H1 (cell line): ENCODE results near the gene OR4K15. TPM values are rescaled to one million over a fixed set of nuclear protein-coding genes. Genes with fewer than 3 reads are reported as not detected.

Experiments
- CTCF ChIA-PET: fragments of 300-600 bp; sonication (Branson Sonifier 250); formaldehyde crosslinking; loops from one replicate; lab custom pipeline; 2021; ENCODE audit not compliant: partially characterized antibody; lab: Charles Lee
- POLR2A ChIA-PET: fragments of 300-600 bp; sonication (Branson Sonifier 250); formaldehyde crosslinking; loops from one replicate; lab custom pipeline; 2021; ENCODE audit warnings: inconsistent platforms; ENCODE audit not compliant: partially characterized antibody; lab: Charles Lee
- DNase-seq, 2 experiments: peaks; one replicate each; pipeline versions ENCODE4 v3.0.0 to v3.0.0-alpha.2; 2010 to 2022; ENCODE audit warnings: low spot score in 2 of 2, low read depth in 1 of 2, mixed read lengths in 1 of 2
- FAIRE-seq: peaks from 2 replicates; lab custom pipeline; 2011; peaks lifted over from hg19 to GRCh38; lab: Jason Lieb, UNC
- H2AFZ ChIP-seq: 2 replicates; pipeline ENCODE4 v1.8.1; 2012; ENCODE audit warnings: low read length, inconsistent platforms
- H2AK5ac ChIP-seq: 2 replicates; pipeline ENCODE4 v1.6.1; 2013; ENCODE audit warnings: low read depth, low read length
- H2BK120ac ChIP-seq: replicated peaks from 2 replicates; pipeline ENCODE3; 2013; ENCODE audit warnings: low read depth, low read length, inconsistent platforms
- H2BK12ac ChIP-seq: 2 replicates; pipeline ENCODE4 v1.6.1; 2013; ENCODE audit warnings: low read depth, low read length
- H2BK15ac ChIP-seq: 2 replicates; pipeline ENCODE4 v1.6.1; 2013; ENCODE audit warnings: low read length
- H2BK20ac ChIP-seq: 2 replicates; pipeline ENCODE4 v1.6.1; 2013; ENCODE audit warnings: low read length
- H2BK5ac ChIP-seq: 2 replicates; pipeline ENCODE4 v1.6.1; 2013; ENCODE audit warnings: low read depth, low read length
- H3K14ac ChIP-seq: 2 replicates; pipeline ENCODE4 v1.6.1; 2013; ENCODE audit warnings: inconsistent platforms; ENCODE audit not compliant: insufficient read length
- H3K18ac ChIP-seq: 2 replicates; pipeline ENCODE4 v1.6.1; 2013; ENCODE audit warnings: low read length; ENCODE audit errors: extremely low read depth
- H3K23ac ChIP-seq: 2 replicates; pipeline ENCODE4 v1.6.1; 2013; ENCODE audit warnings: inconsistent platforms; ENCODE audit not compliant: insufficient read length
- H3K23me2 ChIP-seq: 2 replicates; pipeline ENCODE4 v1.6.1; 2013; ENCODE audit warnings: low read depth, low read length
- H3K27ac ChIP-seq: 2 replicates; pipeline ENCODE4 v1.6.1; 2011; ENCODE audit warnings: low read depth, low read length, inconsistent platforms
- H3K27me3 ChIP-seq, 4 experiments: replicated peaks in 1 of 4; 1 replicate in 1 of 4; 2 replicates in 3 of 4; pipeline versions ENCODE4 v1.6.1 to v1.8.1; 2011 to 2013; ENCODE audit warnings: low read length in 3 of 4, mild to moderate bottlenecking in 3 of 4, inconsistent platforms in 2 of 4, mixed read lengths in 2 of 4, moderate library complexity in 1 of 4; ENCODE audit not compliant: control insufficient read depth in 3 of 4, insufficient read depth in 3 of 4; ENCODE audit errors: extremely low read depth in 1 of 4
- H3K36me3 ChIP-seq, 4 experiments: 2 replicates each; pipeline versions ENCODE4 v1.6.1 to v1.8.1; 2011 to 2013; ENCODE audit warnings: mild to moderate bottlenecking in 4 of 4, low read length in 3 of 4, moderate library complexity in 2 of 4, control low read depth in 1 of 4, inconsistent platforms in 1 of 4; ENCODE audit not compliant: insufficient read depth in 4 of 4, control insufficient read depth in 2 of 4
- H3K4ac ChIP-seq: replicated peaks from 2 replicates; pipeline ENCODE3; 2013; ENCODE audit warnings: low read length, low read depth, mixed read lengths, inconsistent platforms; ENCODE audit not compliant: insufficient read length
- H3K4me1 ChIP-seq, 4 experiments: replicated peaks in 1 of 4; 1 replicate in 1 of 4; 2 replicates in 3 of 4; pipeline versions ENCODE4 v1.6.1 to v1.8.1; 2011 to 2013; ENCODE audit warnings: low read length in 3 of 4, inconsistent platforms in 2 of 4, mixed read lengths in 1 of 4; ENCODE audit not compliant: insufficient read depth in 4 of 4, control insufficient read depth in 3 of 4
- H3K4me2 ChIP-seq, 2 experiments: 2 replicates each; pipeline versions ENCODE4 v1.6.1 to v1.8.1; 2011 to 2013; ENCODE audit warnings: low read depth in 2 of 2, low read length in 2 of 2, control low read depth in 1 of 2, inconsistent platforms in 1 of 2, mild to moderate bottlenecking in 1 of 2; ENCODE audit not compliant: insufficient read depth in 1 of 2
- H3K4me3 ChIP-seq, 4 experiments: fragments of 200-600, 300-600 bp in 1 of 4; sonication (generic), shearing (Covaris generic), sonication (Bioruptor Twin) in 1 of 4; 2 replicates each; pipeline versions ENCODE4 v1.5.1 to v1.8.1; 2011 to 2016; ENCODE audit warnings: low read length in 4 of 4, low read depth in 3 of 4, control low read depth in 2 of 4, inconsistent platforms in 2 of 4, mild to moderate bottlenecking in 2 of 4, mixed read lengths in 1 of 4, moderate library complexity in 1 of 4; ENCODE audit not compliant: insufficient read depth in 2 of 4; ENCODE audit errors: extremely low read depth in 1 of 4
- H3K56ac ChIP-seq: replicated peaks from 2 replicates; pipeline ENCODE3; 2013; ENCODE audit warnings: low read depth, mild to moderate bottlenecking, mixed read lengths, low read length, inconsistent platforms; ENCODE audit not compliant: insufficient read length
- H3K79me1 ChIP-seq: 2 replicates; pipeline ENCODE4 v1.6.1; 2013; ENCODE audit warnings: low read depth, low read length, control low read depth
- H3K79me2 ChIP-seq, 2 experiments: 2 replicates each; pipeline versions ENCODE4 v1.6.1 to v1.8.1; 2012 to 2013; ENCODE audit warnings: low read length in 2 of 2, mild to moderate bottlenecking in 2 of 2, inconsistent platforms in 1 of 2; ENCODE audit not compliant: insufficient read depth in 2 of 2, control insufficient read depth in 1 of 2
- H3K9ac ChIP-seq, 4 experiments: replicated peaks in 1 of 4; 1 replicate in 1 of 4; 2 replicates in 3 of 4; pipeline versions ENCODE4 v1.6.1 to v1.8.1; 2011 to 2013; ENCODE audit warnings: low read depth in 3 of 4, low read length in 3 of 4, control low read depth in 2 of 4, mild to moderate bottlenecking in 2 of 4, moderate library complexity in 2 of 4, inconsistent platforms in 1 of 4; ENCODE audit errors: extremely low read depth in 1 of 4
- H3K9me3 ChIP-seq, 2 experiments: 2 replicates each; pipeline versions ENCODE4 v1.6.1 to v1.8.1; 2012 to 2013; ENCODE audit warnings: mild to moderate bottlenecking in 2 of 2, moderate library complexity in 2 of 2, control low read depth in 1 of 2, inconsistent platforms in 1 of 2, low read depth in 1 of 2, low read length in 1 of 2, mixed read lengths in 1 of 2; ENCODE audit not compliant: insufficient read depth in 2 of 2
- H4K20me1 ChIP-seq, 2 experiments: replicated peaks in 1 of 2; 2 replicates each; pipeline versions ENCODE3 to v1.8.1; 2011 to 2013; ENCODE audit warnings: inconsistent platforms in 2 of 2, low read length in 2 of 2, mild to moderate bottlenecking in 1 of 2; ENCODE audit not compliant: insufficient read depth in 2 of 2, control insufficient read depth in 1 of 2
- H4K5ac ChIP-seq: 2 replicates; pipeline ENCODE4 v1.6.1; 2013; ENCODE audit warnings: low read length, low read depth, mixed read lengths, inconsistent platforms; ENCODE audit not compliant: insufficient read length
- H4K8ac ChIP-seq: 2 replicates; pipeline ENCODE4 v1.8.0; 2013; ENCODE audit warnings: mild to moderate bottlenecking, moderate library complexity, low read length, inconsistent platforms; ENCODE audit not compliant: insufficient read depth; ENCODE audit errors: extremely low read depth
- H4K91ac ChIP-seq: replicated peaks from 2 replicates; pipeline ENCODE3; 2013; ENCODE audit warnings: low read length, mixed read lengths, inconsistent platforms; ENCODE audit not compliant: insufficient read length
- BCL11A ChIP-seq, 2 experiments: IDR thresholded peaks; one replicate each; pipeline ENCODE4 v1.6.1; 2011; ENCODE audit warnings: low read depth in 2 of 2, low read length in 2 of 2, mild to moderate bottlenecking in 2 of 2
- CEBPB ChIP-seq: IDR thresholded peaks from 2 replicates; pipeline ENCODE4 v1.6.1; 2012; ENCODE audit warnings: low read depth, low read length
- CTBP2 ChIP-seq: IDR thresholded peaks from 2 replicates; pipeline ENCODE4 v1.7.0; 2011; ENCODE audit warnings: borderline replicate concordance, mild to moderate bottlenecking, moderate library complexity, mixed read lengths, low read length; ENCODE audit not compliant: insufficient read depth, insufficient read length
- EGR1 ChIP-seq: IDR thresholded peaks from 2 replicates; pipeline ENCODE4 v1.6.1; 2011; ENCODE audit warnings: low read depth, low read length, borderline replicate concordance
- HDAC2 ChIP-seq, 2 experiments: fragments of 300-600 bp in 1 of 2; sonication (generic) in 1 of 2; IDR thresholded peaks; 2 replicates each; pipeline ENCODE4 v1.6.1; 2011 to 2012; ENCODE audit warnings: low read depth in 2 of 2, low read length in 2 of 2, mild to moderate bottlenecking in 2 of 2, moderate library complexity in 2 of 2, borderline replicate concordance in 1 of 2, inconsistent platforms in 1 of 2
- KDM4A ChIP-seq: IDR thresholded peaks from one replicate; pipeline ENCODE4 v1.7.1; 2012; ENCODE audit warnings: low read depth, mild to moderate bottlenecking, moderate library complexity, low read length, inconsistent platforms; ENCODE audit not compliant: severe bottlenecking
- RFX5 ChIP-seq: IDR thresholded peaks from 2 replicates; pipeline ENCODE4 v1.6.1; 2011; ENCODE audit warnings: low read depth, low read length, improper control_type of control experiment, borderline replicate concordance
- RXRA ChIP-seq: IDR thresholded peaks from 2 replicates; pipeline ENCODE4 v1.6.1; 2011; ENCODE audit warnings: low read depth, mild to moderate bottlenecking, low read length, moderate library complexity; ENCODE audit not compliant: insufficient read depth
- SIX5 ChIP-seq: IDR thresholded peaks from 2 replicates; pipeline ENCODE4 v1.6.1; 2011; ENCODE audit warnings: mild to moderate bottlenecking, low read depth, low read length
- SRF ChIP-seq: IDR thresholded peaks from 2 replicates; pipeline ENCODE4 v1.6.1; 2011; ENCODE audit warnings: mild to moderate bottlenecking, low read depth, low read length, moderate library complexity
- SUZ12 ChIP-seq: fragments of 200-600 bp; sonication (generic); IDR thresholded peaks from 2 replicates; pipeline ENCODE4 v1.6.1; 2012; ENCODE audit warnings: mild to moderate bottlenecking, inconsistent platforms, low read length, moderate library complexity, mixed read lengths
- ZNF274 ChIP-seq: IDR thresholded peaks from 2 replicates; pipeline ENCODE4 v1.7.0; 2012; ENCODE audit warnings: low read length, borderline replicate concordance; ENCODE audit errors: extremely low read depth
- WGBS, 2 experiments: shearing (Covaris generic) in 1 of 2; methylation state at CpG; one replicate each; pipeline versions ENCODE4 v1.1.6 to v1.1.7; 2013 to 2015; ENCODE audit warnings: low lambda C conversion rate in 2 of 2, mixed read lengths in 2 of 2, inconsistent platforms in 1 of 2, low coverage in 1 of 2, missing lambda C conversion rate in 1 of 2; ENCODE audit not compliant: insufficient replicate concordance in 2 of 2, insufficient coverage in 1 of 2, insufficient read length in 1 of 2; ENCODE audit errors: extremely low coverage in 1 of 2, missing lambda C conversion rate in 1 of 2; 5-methylcytosine and 5-hydroxymethylcytosine counted together
- polyA plus RNA-seq, 7 experiments: library from polyadenylated mRNA; depleted of rRNA in 3 of 7; stranded (reverse) in 5 of 7; unstranded in 2 of 7; fragments of >200 nt in 5 of 7; fragments of 200-250 nt in 2 of 7; gene quantifications; 1 replicate in 5 of 7; 2 replicates in 1 of 7; 4 replicates in 1 of 7; pipeline versions ENCODE4 v1.2.1 to v1.2.3, GENCODE V29; 2011 to 2013; ENCODE audit warnings: missing spikeins in 2 of 7, mixed read lengths in 2 of 7
- total RNA-seq: library from RNA; stranded (reverse); fragmentation: NEBNext Ultra II Directional; extraction: Animal tissue kit (Norgen Biotek cat#: 25700); gene quantifications from 2 replicates; pipeline ENCODE4 v1.2.1, GENCODE V29; 2021

Gene OR4K15
- total and polyA plus RNA-seq, 2 of the 8 experiments (the other 6 are each of a cell fraction or from before 2014, with no cell fraction given) = not detected

GRCh38 chr14:20019257-20019865 is 44.0 kb downstream of the OR4K15 start, which contains the start of gene OR4K14:
Gene OR4K14, minus strand, starts transcription at chr14:20019307. Its CDS starts 4,114 bp downstream, at chr14:20015193.
- no peaks in the 10 kb centered on the region for H3K79me1 ChIP-seq
- H2BK12ac ChIP-seq = no peak within 1 kb of the TSS
- H3K9ac ChIP-seq = no peak within 1 kb of the TSS
- no peak within 1 kb of the TSS for H3K4me3 ChIP-seq
- H3K79me2 ChIP-seq = no peaks in the 10 kb centered on the region
- POLR2A ChIA-PET = no interaction called here
- H4K91ac ChIP-seq = no peak within 1 kb of the TSS
- no peak within 1 kb of the TSS for H4K5ac ChIP-seq
- H3K56ac ChIP-seq = no peak within 1 kb of the TSS
- no peaks in the 10 kb centered on the region for H3K23me2 ChIP-seq
- no peak within 1 kb of the TSS for H2AK5ac ChIP-seq
- no peaks in the 10 kb centered on the region for H3K4me1 ChIP-seq
- H4K8ac ChIP-seq = no peak within 1 kb of the TSS
- peaks cover 50 to 62% of the 10 kb centered on the region in 2 experiments for H3K9me3 ChIP-seq
- H3K14ac ChIP-seq = no peak within 1 kb of the TSS
- no peak within 1 kb of the TSS for H2BK5ac ChIP-seq
- no peak within 1 kb of the TSS for H3K27ac ChIP-seq
- no peak within 1 kb of the TSS for H3K4ac ChIP-seq
- no peaks in the 10 kb centered on the region for H3K27me3 ChIP-seq
- DNase-seq (no peak), FAIRE-seq (no peak)
- H4K20me1 ChIP-seq = no peaks in the 10 kb centered on the region
- no peak within 1 kb of the TSS for H2BK15ac ChIP-seq
- CTCF ChIA-PET = no interaction called here
- WGBS, 2 experiments = 78% methylated on average over 2 of the region's 2 CpGs; no CpG with 5 or more reads in 1 of the 2 experiments
- TF ChIP-seq BCL11A (IDR thresholded peaks at IDR 0.05; ENCODE audit: low read depth in 2 of 2, low read length in 2 of 2) = no peak
- TF ChIP-seq EGR1 = no peak
- no peak for TF ChIP-seq CEBPB
- no peak for TF ChIP-seq ZNF274
- no peak for TF ChIP-seq SUZ12
- no peak for TF ChIP-seq RFX5
- TF ChIP-seq RXRA = no peak
- no peak for TF ChIP-seq KDM4A
- no peak for TF ChIP-seq HDAC2 (IDR thresholded peaks at IDR 0.05; ENCODE audit: borderline replicate concordance in 1 of 2, low read depth in 2 of 2, low read length in 2 of 2)
- no peak for TF ChIP-seq SRF
- TF ChIP-seq SIX5 = no peak
- no peak for TF ChIP-seq CTBP2
- no peak within 1 kb of the TSS for H3K23ac ChIP-seq
- H2BK120ac ChIP-seq = no peak within 1 kb of the TSS
- H2BK20ac ChIP-seq = no peak within 1 kb of the TSS
- H3K4me2 ChIP-seq = no peak within 1 kb of the TSS
- H2AFZ ChIP-seq = no peak within 1 kb of the TSS
- no peaks in the 10 kb centered on the region for H3K36me3 ChIP-seq
- no peak within 1 kb of the TSS for H3K18ac ChIP-seq
